A673 (cell line): Measurements from ENCODE around the gene ELL2.

Experiments
- EZH2 ChIP-seq: fragments of 200-600 bp; sonication (generic); IDR thresholded peaks from 2 replicates; pipeline ENCODE4 v1.6.1; 2017; ENCODE audit warnings: borderline replicate concordance, low read depth, mild to moderate bottlenecking, mixed read lengths, antibody characterized with exemption, low read length; ENCODE audit not compliant: poor library complexity, severe bottlenecking
- TF ChIP-seq, protein P1 (sequence below): fragments of 300-800, 200-600 bp; sonication (generic); conservative IDR thresholded peaks from 2 replicates; pipeline ENCODE4 v1.5.1; 2017; ENCODE audit warnings: low read depth, mild to moderate bottlenecking, antibody characterized with exemption, low read length, moderate library complexity, mixed read lengths

DNA sequence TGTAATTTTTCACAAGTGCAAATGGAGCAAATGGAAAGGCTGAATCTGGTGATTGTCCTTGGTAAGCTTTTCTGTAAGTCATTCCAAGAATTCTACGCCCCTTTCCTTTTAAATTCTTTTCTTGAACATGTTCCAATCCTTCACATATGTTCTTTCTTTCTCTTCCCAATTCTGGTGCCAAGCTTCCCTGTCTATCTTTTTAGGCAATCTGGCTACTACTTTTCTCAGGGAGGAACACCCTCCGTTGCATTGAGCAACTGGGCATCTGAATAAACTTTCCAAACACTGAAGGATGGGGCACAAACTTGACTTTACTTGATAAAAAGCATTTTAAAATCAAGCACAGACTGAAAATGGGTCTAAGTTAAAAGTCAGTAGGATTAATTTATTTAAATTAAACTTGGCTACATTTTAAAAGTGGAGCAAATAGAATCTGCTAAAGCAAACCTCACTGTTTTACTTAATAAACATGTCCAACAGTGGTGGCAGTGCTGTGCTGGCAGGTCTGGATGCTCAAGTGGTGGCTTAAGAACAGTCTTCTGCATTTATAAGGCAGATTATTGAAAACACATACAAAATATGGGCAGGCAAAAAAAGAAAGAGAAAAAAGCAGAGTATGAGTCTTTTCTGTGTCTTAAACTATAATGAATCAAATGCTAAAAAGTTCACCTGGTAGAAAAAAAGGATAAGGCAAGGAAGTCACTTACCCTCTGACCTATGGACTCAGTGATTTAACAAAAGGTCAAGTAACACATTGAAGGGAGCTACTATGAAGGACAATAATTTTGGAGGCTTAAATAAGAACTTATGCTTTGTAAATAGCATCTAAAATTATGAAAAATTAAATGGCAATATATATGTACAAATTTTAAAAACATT is 5.4 kb downstream of the ELL2 start:
- TF ChIP-seq, protein P1, sequence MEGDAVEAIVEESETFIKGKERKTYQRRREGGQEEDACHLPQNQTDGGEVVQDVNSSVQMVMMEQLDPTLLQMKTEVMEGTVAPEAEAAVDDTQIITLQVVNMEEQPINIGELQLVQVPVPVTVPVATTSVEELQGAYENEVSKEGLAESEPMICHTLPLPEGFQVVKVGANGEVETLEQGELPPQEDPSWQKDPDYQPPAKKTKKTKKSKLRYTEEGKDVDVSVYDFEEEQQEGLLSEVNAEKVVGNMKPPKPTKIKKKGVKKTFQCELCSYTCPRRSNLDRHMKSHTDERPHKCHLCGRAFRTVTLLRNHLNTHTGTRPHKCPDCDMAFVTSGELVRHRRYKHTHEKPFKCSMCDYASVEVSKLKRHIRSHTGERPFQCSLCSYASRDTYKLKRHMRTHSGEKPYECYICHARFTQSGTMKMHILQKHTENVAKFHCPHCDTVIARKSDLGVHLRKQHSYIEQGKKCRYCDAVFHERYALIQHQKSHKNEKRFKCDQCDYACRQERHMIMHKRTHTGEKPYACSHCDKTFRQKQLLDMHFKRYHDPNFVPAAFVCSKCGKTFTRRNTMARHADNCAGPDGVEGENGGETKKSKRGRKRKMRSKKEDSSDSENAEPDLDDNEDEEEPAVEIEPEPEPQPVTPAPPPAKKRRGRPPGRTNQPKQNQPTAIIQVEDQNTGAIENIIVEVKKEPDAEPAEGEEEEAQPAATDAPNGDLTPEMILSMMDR, result no peak
- no peak for TF ChIP-seq EZH2
